AG10803 (cell line): ENCODE measurements around the gene MYZAP.

ENCODE experiments used
- DNase-seq: peaks from one replicate; pipeline ENCODE4 v3.0.0; 2010; ENCODE audit warnings: low read depth
- H3K4me3 ChIP-seq: 2 replicates; pipeline ENCODE4 v1.5.1; 2011; ENCODE audit warnings: mild to moderate bottlenecking, low read length, control low read depth
- CTCF ChIP-seq: conservative IDR thresholded peaks from 2 replicates; pipeline ENCODE4 v1.5.1; 2011; ENCODE audit warnings: mild to moderate bottlenecking, low read length, control low read depth, inconsistent platforms

Gene MYZAP

GRCh38 chr15:57680021-57680420 is 88.3 kb downstream of the MYZAP start:
- no peak for TF ChIP-seq CTCF
- no peak overlapping the region; the same call in 1 of the 2 replicates for H3K4me3 ChIP-seq
- peak; percentile 65 for DNase-seq

- H3K4me3 ChIP-seq, result no peak overlapping the region
- no peak for DNase-seq
- no peak for TF ChIP-seq CTCF
Observed at GRCh38 chr15:57681011-57681410, 89.3 kb downstream of the MYZAP start.

- no peak for TF ChIP-seq CTCF
- H3K4me3 ChIP-seq, result no peak overlapping the region
- DNase-seq, result no peak
Observed at GRCh38 chr15:57683481-57683880, 91.8 kb downstream of the MYZAP start.

DNA sequence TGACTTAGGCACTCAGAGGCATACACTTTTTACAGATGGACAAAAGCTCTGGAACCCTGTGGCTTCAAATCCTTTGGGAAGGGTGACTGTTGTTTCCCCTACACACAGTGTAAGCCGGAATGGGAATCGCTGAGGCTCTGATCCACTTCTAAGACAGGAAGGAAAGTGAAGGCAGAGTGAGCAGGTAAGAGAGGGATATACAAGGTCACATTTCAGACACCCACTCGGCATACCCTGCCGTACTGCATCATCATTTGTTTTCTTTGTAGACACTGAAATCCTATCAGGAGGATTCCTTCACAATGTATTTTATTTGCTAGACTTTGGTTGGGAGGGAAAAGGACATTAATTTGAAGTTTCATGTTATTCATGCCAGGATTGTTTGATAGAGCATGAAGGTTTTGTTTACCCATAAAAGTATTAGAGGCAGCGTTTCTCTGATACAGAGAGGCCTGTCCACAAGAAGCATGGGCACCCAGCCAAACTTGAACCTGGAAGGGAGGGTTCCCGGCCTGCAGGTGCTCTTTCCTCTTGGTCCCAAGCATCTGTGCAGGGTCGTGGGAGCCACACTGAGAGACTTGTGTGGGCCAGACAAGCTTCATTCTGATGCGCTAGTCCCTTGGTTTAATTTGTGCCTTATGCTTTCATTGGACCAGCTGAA is 92.9 kb downstream of the MYZAP start:
- no peak overlapping the region for H3K4me3 ChIP-seq
- TF ChIP-seq CTCF, result no peak
- DNase-seq, result no peak

GRCh38 chr15:57685306-57686095 is 93.8 kb downstream of the MYZAP start:
- H3K4me3 ChIP-seq, result no peak overlapping the region
- TF ChIP-seq CTCF, result no peak
- DNase-seq, result peak; percentile 6

- TF ChIP-seq CTCF, result no peak
- no peak overlapping the region for H3K4me3 ChIP-seq
- DNase-seq, result peak; percentile 7
Observed at GRCh38 chr15:57686657-57687056, 95.0 kb downstream of the MYZAP start.
